Kidney (tissue), 14 donors: Measurements from ENCODE around the gene TFDP1. TPM values are rescaled to one million over a fixed set of nuclear protein-coding genes. Genes with fewer than 3 reads are reported as not detected.

ENCODE experiments used
- DNase-seq, 5 donors: peaks; one replicate each; pipeline ENCODE4 v3.0.0-alpha.2; 2013 to 2020
- FAIRE-seq: peaks from 2 replicates; lab custom pipeline; 2012; peaks lifted over from hg19 to GRCh38; lab: Jason Lieb, UNC
- H3K27ac ChIP-seq, 2 donors: one replicate each; pipeline ENCODE4 v1.7.0; 2013; ENCODE audit warnings: low read depth in 2 of 2, low read length in 2 of 2, inconsistent platforms in 1 of 2
- H3K27me3 ChIP-seq: one replicate; pipeline ENCODE4 v1.7.1; 2013; ENCODE audit warnings: low read length, inconsistent platforms; ENCODE audit not compliant: control insufficient read depth, insufficient read depth
- H3K36me3 ChIP-seq, 3 donors: one replicate each; pipeline versions ENCODE4 v1.7.0 to v1.7.1; 2013; ENCODE audit warnings: low read length in 3 of 3, control low read depth in 1 of 3, inconsistent platforms in 1 of 3; ENCODE audit not compliant: insufficient read depth in 3 of 3, control insufficient read depth in 2 of 3
- H3K4me1 ChIP-seq, 3 donors: one replicate each; pipeline versions ENCODE4 v1.7.0 to v1.7.1; 2013; ENCODE audit warnings: low read length in 3 of 3, inconsistent platforms in 1 of 3, low read depth in 1 of 3; ENCODE audit not compliant: control insufficient read depth in 2 of 3, insufficient read depth in 2 of 3
- H3K4me3 ChIP-seq, 3 donors: one replicate each; pipeline versions ENCODE4 v1.7.0 to v1.8.1; 2013; ENCODE audit warnings: low read length in 3 of 3, control low read depth in 1 of 3, inconsistent platforms in 1 of 3
- H3K9ac ChIP-seq, 3 donors: one replicate each; pipeline versions ENCODE4 v1.7.0 to v1.7.1; 2013; ENCODE audit warnings: low read length in 3 of 3, control low read depth in 1 of 3, inconsistent platforms in 1 of 3
- H3K9me3 ChIP-seq, 3 donors: one replicate each; pipeline versions ENCODE4 v1.7.0 to v1.7.1; 2013; ENCODE audit warnings: low read length in 3 of 3, control low read depth in 1 of 3, inconsistent platforms in 1 of 3; ENCODE audit not compliant: control insufficient read depth in 2 of 3, insufficient read depth in 1 of 3
- CTCF ChIP-seq: IDR thresholded peaks from 3 replicates; pipeline ENCODE4 v1.5.1; 2012; ENCODE audit warnings: mild to moderate bottlenecking, moderate library complexity, borderline replicate concordance; ENCODE audit not compliant: insufficient read depth; ENCODE audit errors: extremely low read depth
- intact Hi-C: fragments of 100-400 bp; cut with DNase I; formaldehyde crosslinking; loops from one replicate; pipeline ENCODE4 v1.11.1; 2022
- polyA plus RNA-seq: library from polyadenylated mRNA; stranded (reverse); fragments of 350-450 nt; fragmentation: Illumina TruSeq; extraction: RNeasy Lipid Tissue Mini Kit (QIAGEN cat#74804); gene quantifications from one replicate; pipeline ENCODE4 v1.2.3, GENCODE V29; 2014; ENCODE audit warnings: low read depth, low replicate concordance; ENCODE audit not compliant: insufficient read depth
- total RNA-seq: library from RNA; stranded (reverse); fragmentation: NEBNext Ultra II Directional; extraction: Animal tissue kit (Norgen Biotek cat#: 25700); gene quantifications from one replicate; pipeline ENCODE4 v1.2.1, GENCODE V29; 2021
- donor health status: control.
- donor health status: control.
- donor health status: control.
- donor health status: control.
- donor health status: control.
- donor health status: DM: yes; HTN: yes; CAD: no.
- donor health status: Normal renal cell carcinoma (clear cell type).

Gene TFDP1
- total and polyA plus RNA-seq, 2 donors from 2014 or later = 33.8 to 46.9 TPM

DNA sequence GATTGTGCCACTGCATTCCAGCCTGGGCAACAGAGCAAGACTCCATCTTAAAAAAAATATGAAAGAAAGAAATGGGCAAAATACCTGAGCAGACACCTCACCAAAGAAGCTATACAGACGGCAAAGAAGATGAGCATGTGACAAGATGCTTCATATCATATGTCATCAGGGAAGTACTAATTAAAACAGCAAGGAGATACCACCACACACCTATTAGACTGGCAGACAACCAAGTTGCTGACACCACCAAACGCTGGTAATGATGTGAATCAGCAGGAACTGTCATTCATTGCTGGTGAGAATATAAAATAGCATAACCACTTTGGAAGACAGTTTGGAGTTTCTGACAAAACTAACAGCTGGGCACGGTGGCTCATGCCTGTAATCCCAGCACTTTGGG, 11.5 kb upstream of the TFDP1 start:
- DNase-seq (peak in 1 of 5 donors; percentile 15), FAIRE-seq (no peak)

DNA sequence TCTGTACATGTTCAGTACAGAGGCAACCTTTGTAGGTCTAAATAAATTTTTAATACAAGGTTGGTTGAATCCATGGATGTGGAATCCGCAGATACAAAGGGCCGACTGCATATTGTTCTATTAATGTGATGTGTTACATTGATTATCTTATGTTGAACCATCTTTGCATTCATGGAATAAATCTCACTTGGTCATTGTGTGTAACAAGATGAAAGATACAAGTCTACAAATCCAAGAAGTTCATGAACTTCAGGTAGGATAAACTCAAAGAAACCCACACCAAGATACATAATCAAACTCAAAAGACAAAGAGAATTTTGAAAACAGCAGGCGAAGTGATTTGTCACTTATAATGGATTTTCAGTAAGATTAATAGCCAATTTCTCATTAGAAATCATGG, 8.0 kb upstream of the TFDP1 start:
- no peak for TF ChIP-seq CTCF
- Histone ChIP-seq H3K9me3 (peaks cover 0 to 5% (median 4%) of the 10 kb centered on the region in 3 donors), H3K36me3 (no peaks in the 10 kb centered on the region), H3K4me3 (no peak overlapping the region), H3K4me1 (no peaks in the 10 kb centered on the region), H3K27ac (no peak overlapping the region), H3K27me3 (no peaks in the 10 kb centered on the region), H3K9ac (no peak overlapping the region)
- FAIRE-seq (no peak), DNase-seq (no peak)
- intact Hi-C loops = no loop called here

More for the DNA sequence above, 11.5 kb upstream of the TFDP1 start:
- peaks cover 0 to 5% (median 4%) of the 10 kb centered on the region in 3 donors for H3K9me3 ChIP-seq
- H3K27ac ChIP-seq = no peak overlapping the region
- no peaks in the 10 kb centered on the region for H3K4me1 ChIP-seq
- no peak overlapping the region for H3K4me3 ChIP-seq
- no peaks in the 10 kb centered on the region for H3K27me3 ChIP-seq
- no peak overlapping the region for H3K9ac ChIP-seq
- no peaks in the 10 kb centered on the region for H3K36me3 ChIP-seq
- intact Hi-C loops = no loop called here
- TF ChIP-seq CTCF = no peak

- FAIRE-seq = no peak
- peaks cover 0 to 4% (median 3%) of the 10 kb centered on the region in 3 donors for H3K9me3 ChIP-seq
- H3K4me3 ChIP-seq = no peak overlapping the region
- intact Hi-C loops = no loop called here
- H3K27ac ChIP-seq = no peak overlapping the region
- no peak for TF ChIP-seq CTCF
- no peaks in the 10 kb centered on the region for H3K27me3 ChIP-seq
- no peak for DNase-seq
- no peaks in the 10 kb centered on the region for H3K4me1 ChIP-seq
- no peak overlapping the region for H3K9ac ChIP-seq
- H3K36me3 ChIP-seq = no peaks in the 10 kb centered on the region
These were observed 6.6 kb upstream of the TFDP1 start for GRCh38 chr13:113577881-113578435.

- no peaks in the 10 kb centered on the region for H3K27me3 ChIP-seq
- H3K27ac ChIP-seq = no peak overlapping the region
- no peaks in the 10 kb centered on the region for H3K4me1 ChIP-seq
- DNase-seq (peak in 1 of 5 donors; percentile 27), FAIRE-seq (no peak)
- no peak overlapping the region for H3K4me3 ChIP-seq
- no peaks in the 10 kb centered on the region for H3K36me3 ChIP-seq
- no peak overlapping the region for H3K9ac ChIP-seq
- intact Hi-C loops = no loop called here
- peaks cover 0 to 4% (median 3%) of the 10 kb centered on the region in 3 donors for H3K9me3 ChIP-seq
- no peak for TF ChIP-seq CTCF
These were observed 4.9 kb upstream of the TFDP1 start for GRCh38 chr13:113579686-113580085.
